GM19238 (cell line): ENCODE data around the gene CFDP1.

Experiments used
- DNase-seq: peaks from one replicate; pipeline ENCODE4 v3.0.0; 2011; ENCODE audit warnings: low spot score; ENCODE audit not compliant: insufficient read length

CFDP1 gene

GRCh38 chr16:75266738-75267630 lies 166.3 kb downstream of the CFDP1 start:
- DNase-seq: peak; percentile 5

GRCh38 chr16:75265911-75266701 lies 167.2 kb downstream of the CFDP1 start:
- DNase-seq: peak; percentile 92

GRCh38 chr16:75264999-75265910 lies 168.0 kb downstream of the CFDP1 start:
- DNase-seq: peak; percentile 51

- no peak for DNase-seq
These were observed 168.8 kb downstream of the CFDP1 start for GRCh38 chr16:75264457-75264998.

- no peak for DNase-seq
These were observed 169.3 kb downstream of the CFDP1 start for GRCh38 chr16:75263963-75264445.

- DNase-seq: no peak
These were observed 169.9 kb downstream of the CFDP1 start for GRCh38 chr16:75263291-75263962.

GRCh38 chr16:75262800-75263127 lies 170.5 kb downstream of the CFDP1 start:
- DNase-seq: no peak

- no peak for DNase-seq
These were observed 171.1 kb downstream of the CFDP1 start for GRCh38 chr16:75262104-75262799.

- DNase-seq: no peak
These were observed 171.7 kb downstream of the CFDP1 start for GRCh38 chr16:75261590-75262078.

- no peak for DNase-seq
These were observed 172.3 kb downstream of the CFDP1 start for GRCh38 chr16:75260851-75261589.

GRCh38 chr16:75258807-75259141 lies 174.5 kb downstream of the CFDP1 start:
- no peak for DNase-seq

- no peak for DNase-seq
These were observed 175.2 kb downstream of the CFDP1 start for GRCh38 chr16:75257886-75258806.

GRCh38 chr16:75256696-75257343 lies 176.5 kb downstream of the CFDP1 start:
- DNase-seq: no peak

GRCh38 chr16:75256059-75256571 lies 177.2 kb downstream of the CFDP1 start:
- DNase-seq: no peak

- DNase-seq: no peak
These were observed 178.9 kb downstream of the CFDP1 start for GRCh38 chr16:75254359-75254837.

- DNase-seq: no peak
These were observed 180.1 kb downstream of the CFDP1 start for GRCh38 chr16:75252946-75253911.
